Nephron (organoid): ENCODE measurements around the gene SMPD3.

ENCODE experiments used
- H3K27ac Mint-ChIP-seq, 3 experiments: 2 replicates each; pipeline ENCODE4 v1.8.0; 2020; ENCODE audit warnings: mixed read lengths in 3 of 3, mild to moderate bottlenecking in 2 of 3, moderate library complexity in 1 of 3
- H3K27me3 Mint-ChIP-seq: 2 replicates; pipeline ENCODE4 v1.8.0; 2021; ENCODE audit warnings: low read depth, mild to moderate bottlenecking, moderate library complexity, mixed read lengths
- H3K36me3 Mint-ChIP-seq: 2 replicates; pipeline ENCODE4 v1.8.0; 2020; ENCODE audit warnings: low read depth, mixed read lengths
- H3K4me1 Mint-ChIP-seq: 2 replicates; pipeline ENCODE4 v1.8.0; 2020; ENCODE audit warnings: mixed read lengths
- H3K4me3 Mint-ChIP-seq, 3 experiments: 2 replicates each; pipeline ENCODE4 v1.8.0; 2020; ENCODE audit warnings: mild to moderate bottlenecking in 3 of 3, mixed read lengths in 3 of 3, moderate library complexity in 2 of 3
- H3K9me3 Mint-ChIP-seq: 2 replicates; pipeline ENCODE4 v1.8.0; 2020; ENCODE audit warnings: mixed read lengths
- TF ChIP-seq, protein P1 (sequence below), 3 experiments: fragments of 200-600 bp; sonication (generic); IDR thresholded peaks; one replicate each; pipeline ENCODE4 v1.5.0; 2021; ENCODE audit warnings: antibody characterized with exemption in 3 of 3; ENCODE audit not compliant: unreplicated experiment in 3 of 3

Gene SMPD3

GRCh38 chr16:68377667-68378393 is 70.5 kb downstream of the SMPD3 start:
- Mint-ChIP-seq H3K36me3 (no peaks in the 10 kb centered on the region), H3K4me3 (no peak overlapping the region), H3K4me1 (no peaks in the 10 kb centered on the region), H3K27me3 (peaks cover 24% of the 10 kb centered on the region), H3K27ac (no peak overlapping the region), H3K9me3 (no peaks in the 10 kb centered on the region)
- TF ChIP-seq, protein P1, sequence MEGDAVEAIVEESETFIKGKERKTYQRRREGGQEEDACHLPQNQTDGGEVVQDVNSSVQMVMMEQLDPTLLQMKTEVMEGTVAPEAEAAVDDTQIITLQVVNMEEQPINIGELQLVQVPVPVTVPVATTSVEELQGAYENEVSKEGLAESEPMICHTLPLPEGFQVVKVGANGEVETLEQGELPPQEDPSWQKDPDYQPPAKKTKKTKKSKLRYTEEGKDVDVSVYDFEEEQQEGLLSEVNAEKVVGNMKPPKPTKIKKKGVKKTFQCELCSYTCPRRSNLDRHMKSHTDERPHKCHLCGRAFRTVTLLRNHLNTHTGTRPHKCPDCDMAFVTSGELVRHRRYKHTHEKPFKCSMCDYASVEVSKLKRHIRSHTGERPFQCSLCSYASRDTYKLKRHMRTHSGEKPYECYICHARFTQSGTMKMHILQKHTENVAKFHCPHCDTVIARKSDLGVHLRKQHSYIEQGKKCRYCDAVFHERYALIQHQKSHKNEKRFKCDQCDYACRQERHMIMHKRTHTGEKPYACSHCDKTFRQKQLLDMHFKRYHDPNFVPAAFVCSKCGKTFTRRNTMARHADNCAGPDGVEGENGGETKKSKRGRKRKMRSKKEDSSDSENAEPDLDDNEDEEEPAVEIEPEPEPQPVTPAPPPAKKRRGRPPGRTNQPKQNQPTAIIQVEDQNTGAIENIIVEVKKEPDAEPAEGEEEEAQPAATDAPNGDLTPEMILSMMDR (IDR thresholded peaks at IDR 0.05; ENCODE audit: unreplicated experiment in 3 of 3), result no peak

- no peaks in the 10 kb centered on the region for H3K9me3 Mint-ChIP-seq
- H3K4me1 Mint-ChIP-seq, result no peaks in the 10 kb centered on the region
- H3K4me3 Mint-ChIP-seq, result no peak overlapping the region
- H3K36me3 Mint-ChIP-seq, result no peaks in the 10 kb centered on the region
- TF ChIP-seq, protein P1 (IDR thresholded peaks at IDR 0.05; ENCODE audit: unreplicated experiment in 3 of 3), result no peak
- peaks cover 21% of the 10 kb centered on the region for H3K27me3 Mint-ChIP-seq
- H3K27ac Mint-ChIP-seq, result no peak overlapping the region
Measured at GRCh38 chr16:68377221-68377620, 71.1 kb downstream of the SMPD3 start.

- Mint-ChIP-seq H3K36me3 (no peaks in the 10 kb centered on the region), H3K27ac (no peak overlapping the region), H3K9me3 (no peaks in the 10 kb centered on the region), H3K4me3 (no peak overlapping the region), H3K27me3 (peaks cover 20% of the 10 kb centered on the region), H3K4me1 (no peaks in the 10 kb centered on the region)
- TF ChIP-seq, protein P1 (IDR thresholded peaks at IDR 0.05; ENCODE audit: unreplicated experiment in 3 of 3), result no peak
Measured at GRCh38 chr16:68376590-68376989, 71.7 kb downstream of the SMPD3 start.

GRCh38 chr16:68375801-68376536 is 72.3 kb downstream of the SMPD3 start:
- Mint-ChIP-seq H3K27ac (no peak overlapping the region), H3K27me3 (peaks cover 19% of the 10 kb centered on the region)
- TF ChIP-seq, protein P1 (IDR thresholded peaks at IDR 0.05; ENCODE audit: unreplicated experiment in 3 of 3), result no peak

GRCh38 chr16:68374961-68375660 is 73.2 kb downstream of the SMPD3 start:
- no peak overlapping the region for H3K4me3 Mint-ChIP-seq
- no peaks in the 10 kb centered on the region for H3K4me1 Mint-ChIP-seq
- H3K9me3 Mint-ChIP-seq, result no peaks in the 10 kb centered on the region
- no peak overlapping the region for H3K27ac Mint-ChIP-seq
- peaks cover 19% of the 10 kb centered on the region for H3K27me3 Mint-ChIP-seq
- TF ChIP-seq, protein P1 (IDR thresholded peaks at IDR 0.05; ENCODE audit: unreplicated experiment in 3 of 3), result no peak
- no peaks in the 10 kb centered on the region for H3K36me3 Mint-ChIP-seq

More at GRCh38 chr16:68375801-68376536, 72.3 kb downstream of the SMPD3 start:
- H3K4me1 Mint-ChIP-seq, result no peaks in the 10 kb centered on the region
- H3K4me3 Mint-ChIP-seq, result no peak overlapping the region
- H3K9me3 Mint-ChIP-seq, result no peaks in the 10 kb centered on the region
- H3K36me3 Mint-ChIP-seq, result no peaks in the 10 kb centered on the region
